Endothelial cell of umbilical vein (primary cell): Measurements from ENCODE around the gene RBMS3.

Source experiments
- CTCF ChIP-seq, 2 donors: IDR thresholded peaks; 1 replicate in 1 of 2; 2 replicates in 1 of 2; pipeline ENCODE4 v1.5.1; 2011; ENCODE audit warnings: low read length in 2 of 2, mild to moderate bottlenecking in 2 of 2, moderate library complexity in 2 of 2, control low read depth in 1 of 2, inconsistent platforms in 1 of 2, low read depth in 1 of 2; ENCODE audit not compliant: insufficient read depth in 1 of 2; ENCODE audit errors: extremely low read depth in 1 of 2
- MYC ChIP-seq: IDR thresholded peaks from one replicate; pipeline ENCODE4 v1.6.1; 2011; ENCODE audit warnings: mild to moderate bottlenecking, low read depth, low read length

- TF ChIP-seq CTCF (IDR thresholded peaks at IDR 0.05; ENCODE audit: extremely low read depth in 1 of 2, insufficient read depth in 1 of 2, low read depth in 1 of 2, low read length in 2 of 2): no peak
- no peak for TF ChIP-seq MYC
Measured at GRCh38 chr3:29347412-29347811, 66.5 kb downstream of the RBMS3 start.
